Ammon's horn (tissue), 1 donor: Measurements from ENCODE around the gene MAP3K2.
"Not testable (repeated sequence)": the region's sequence is repeated elsewhere in the genome, so short reads cannot be mapped to it uniquely, and the experiment has no call there.

Source experiments
- DNase-seq: peaks from one replicate; pipeline ENCODE4 v3.0.0-alpha.2; 2016; ENCODE audit warnings: low spot score

Gene MAP3K2

GRCh38 chr2:127420039-127420864 is 32.5 kb upstream of the MAP3K2 start:
- no peak for DNase-seq

- no peak for DNase-seq
Observed at GRCh38 chr2:127419448-127420038, 31.8 kb upstream of the MAP3K2 start.

- no peak for DNase-seq
Observed at GRCh38 chr2:127419112-127419430, 31.3 kb upstream of the MAP3K2 start.

- no peak for DNase-seq
Observed at GRCh38 chr2:127418300-127419111, 30.7 kb upstream of the MAP3K2 start, which contains the start of gene PROC. PROC (plus strand) TSS chr2:127418427; CDS start chr2:127419943, 1,516 bp downstream.

GRCh38 chr2:127417406-127417805 is 29.6 kb upstream of the MAP3K2 start:
- no peak for DNase-seq

GRCh38 chr2:127416506-127417001 is 28.8 kb upstream of the MAP3K2 start:
- DNase-seq = no peak

- peak; percentile 62 for DNase-seq
Observed at GRCh38 chr2:127415593-127416505, 28.1 kb upstream of the MAP3K2 start.

GRCh38 chr2:127414638-127415592 is 27.1 kb upstream of the MAP3K2 start:
- DNase-seq = no peak

- DNase-seq = no peak
Observed at GRCh38 chr2:127413782-127414637, 26.2 kb upstream of the MAP3K2 start.

GRCh38 chr2:127413200-127413599 is 25.4 kb upstream of the MAP3K2 start:
- no peak for DNase-seq

- DNase-seq = peak; percentile 45
Observed at GRCh38 chr2:127411653-127412369, 24.0 kb upstream of the MAP3K2 start.

GRCh38 chr2:127410871-127411652 is 23.3 kb upstream of the MAP3K2 start:
- no peak for DNase-seq

- not testable (repeated sequence) for DNase-seq
Observed at GRCh38 chr2:127409716-127410115, 21.9 kb upstream of the MAP3K2 start.

- no peak for DNase-seq
Observed at GRCh38 chr2:127408807-127409099, 21.0 kb upstream of the MAP3K2 start.

- DNase-seq = peak; percentile 92
Observed at GRCh38 chr2:127408004-127408806, 20.4 kb upstream of the MAP3K2 start.

GRCh38 chr2:127407661-127408003 is 19.9 kb upstream of the MAP3K2 start:
- DNase-seq = no peak

- no peak for DNase-seq
Observed at GRCh38 chr2:127407091-127407490, 19.3 kb upstream of the MAP3K2 start.
